ENCODE measurements around the gene KCNC1.

DNA sequence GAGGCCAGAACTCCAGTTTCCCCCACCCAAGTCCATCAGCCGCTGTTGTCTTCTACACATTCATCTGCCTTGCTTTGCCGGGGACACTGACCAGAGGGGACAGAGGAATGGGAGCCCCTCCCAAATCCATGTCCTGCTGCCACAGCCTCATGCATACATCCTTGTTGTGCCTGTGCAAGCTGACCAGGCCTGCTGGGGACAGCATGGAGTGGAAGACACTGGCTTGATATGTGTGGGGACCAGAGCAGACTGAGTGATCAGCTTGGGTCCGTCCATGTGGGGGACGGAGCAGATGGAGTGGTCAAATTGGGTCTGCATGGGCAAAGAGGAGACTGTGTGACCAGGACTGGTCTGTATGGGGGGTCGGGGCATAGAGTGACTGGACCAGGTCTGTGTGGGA lies 43.8 kb downstream of the KCNC1 start:
- TF ChIP-seq, protein P1, sequence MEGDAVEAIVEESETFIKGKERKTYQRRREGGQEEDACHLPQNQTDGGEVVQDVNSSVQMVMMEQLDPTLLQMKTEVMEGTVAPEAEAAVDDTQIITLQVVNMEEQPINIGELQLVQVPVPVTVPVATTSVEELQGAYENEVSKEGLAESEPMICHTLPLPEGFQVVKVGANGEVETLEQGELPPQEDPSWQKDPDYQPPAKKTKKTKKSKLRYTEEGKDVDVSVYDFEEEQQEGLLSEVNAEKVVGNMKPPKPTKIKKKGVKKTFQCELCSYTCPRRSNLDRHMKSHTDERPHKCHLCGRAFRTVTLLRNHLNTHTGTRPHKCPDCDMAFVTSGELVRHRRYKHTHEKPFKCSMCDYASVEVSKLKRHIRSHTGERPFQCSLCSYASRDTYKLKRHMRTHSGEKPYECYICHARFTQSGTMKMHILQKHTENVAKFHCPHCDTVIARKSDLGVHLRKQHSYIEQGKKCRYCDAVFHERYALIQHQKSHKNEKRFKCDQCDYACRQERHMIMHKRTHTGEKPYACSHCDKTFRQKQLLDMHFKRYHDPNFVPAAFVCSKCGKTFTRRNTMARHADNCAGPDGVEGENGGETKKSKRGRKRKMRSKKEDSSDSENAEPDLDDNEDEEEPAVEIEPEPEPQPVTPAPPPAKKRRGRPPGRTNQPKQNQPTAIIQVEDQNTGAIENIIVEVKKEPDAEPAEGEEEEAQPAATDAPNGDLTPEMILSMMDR (IDR thresholded peaks at IDR 0.05), result no peak
- TF ChIP-seq POLR2A (IDR thresholded peaks at IDR 0.05), result no peak

Data from thyroid gland (tissue), 4 donors.